GM23338 (cell line): Measurements from ENCODE around the gene DHX30. TPM values are rescaled to one million over a fixed set of nuclear protein-coding genes. Genes with fewer than 3 reads are reported as not detected.
A peak's percentile ranks its signal among the peaks of the same experiment; 100 is the strongest.

ENCODE experiments used
- ATAC-seq: fragments of 200-7000 bp; cut with Tn5 transposase; 3 replicates; pipeline ENCODE4 v1.9.1; 2020
- DNase-seq: peaks from one replicate; pipeline ENCODE4 v3.0.0-alpha.2; 2015; ENCODE audit warnings: low spot score
- H2AFZ ChIP-seq: fragments of 200-600 bp; sonication (generic); 2 replicates; pipeline ENCODE4 v1.8.0; 2016; ENCODE audit warnings: antibody characterized with exemption, mild to moderate bottlenecking, moderate library complexity
- H3F3A ChIP-seq: fragments of 200-600 bp; sonication (generic); replicated peaks from 2 replicates; pipeline ENCODE4 v1.8.0; 2017; ENCODE audit warnings: antibody characterized with exemption, mixed run types, low read depth
- H3K27ac ChIP-seq: fragments of 200-600 bp; sonication (generic); 2 replicates; pipeline ENCODE4 v1.6.1; 2016; ENCODE audit warnings: low read depth
- H3K27me3 ChIP-seq: fragments of 200-600 bp; sonication (generic); 2 replicates; pipeline ENCODE4 v1.8.0; 2016; ENCODE audit warnings: mild to moderate bottlenecking, mixed run types, moderate library complexity; ENCODE audit not compliant: insufficient read depth
- H3K36me3 ChIP-seq: fragments of 200-600 bp; sonication (generic); 2 replicates; pipeline ENCODE4 v1.8.0; 2016; ENCODE audit warnings: mild to moderate bottlenecking; ENCODE audit not compliant: insufficient read depth
- H3K4me1 ChIP-seq: fragments of 200-600 bp; sonication (generic); 2 replicates; pipeline ENCODE4 v1.8.0; 2016; ENCODE audit warnings: mild to moderate bottlenecking, moderate library complexity; ENCODE audit not compliant: insufficient read depth
- H3K4me2 ChIP-seq: fragments of 200-600 bp; sonication (generic); 2 replicates; pipeline ENCODE4 v1.7.1; 2017; ENCODE audit warnings: mixed run types
- H3K4me3 ChIP-seq: fragments of 200-600 bp; sonication (generic); 2 replicates; pipeline ENCODE4 v1.6.1; 2016; ENCODE audit warnings: mixed run types
- H3K79me2 ChIP-seq: fragments of 200-600 bp; sonication (generic); replicated peaks from 2 replicates; pipeline ENCODE4 v1.8.0; 2017; ENCODE audit warnings: mild to moderate bottlenecking; ENCODE audit not compliant: insufficient read depth
- H3K9me2 ChIP-seq: fragments of 200-600 bp; sonication (generic); 2 replicates; pipeline ENCODE4 v1.8.0; 2017; ENCODE audit not compliant: insufficient read depth
- H4K20me1 ChIP-seq: fragments of 200-600 bp; sonication (generic); replicated peaks from 2 replicates; pipeline ENCODE4 v1.8.0; 2017; ENCODE audit warnings: mild to moderate bottlenecking; ENCODE audit not compliant: insufficient read depth
- H3K27ac Mint-ChIP-seq: 2 replicates; pipeline ENCODE4 v1.8.0; 2020; ENCODE audit warnings: inconsistent platforms, mild to moderate bottlenecking, moderate library complexity, mixed read lengths
- H3K27me3 Mint-ChIP-seq: 3 replicates; pipeline ENCODE4 v1.8.0; 2022; ENCODE audit warnings: low read depth, mild to moderate bottlenecking, moderate library complexity, mixed read lengths, inconsistent platforms; ENCODE audit not compliant: insufficient read depth, poor library complexity
- H3K36me3 Mint-ChIP-seq: 3 replicates; pipeline ENCODE4 v1.8.0; 2021; ENCODE audit warnings: low read depth, mild to moderate bottlenecking, inconsistent platforms, moderate library complexity, mixed read lengths
- H3K4me1 Mint-ChIP-seq: 3 replicates; pipeline ENCODE4 v1.8.0; 2020; ENCODE audit warnings: mild to moderate bottlenecking, inconsistent platforms, mixed read lengths
- H3K4me3 Mint-ChIP-seq: 3 replicates; pipeline ENCODE4 v1.8.0; 2021; ENCODE audit warnings: moderate library complexity, mild to moderate bottlenecking, inconsistent platforms, mixed read lengths
- H3K9me3 Mint-ChIP-seq: 3 replicates; pipeline ENCODE4 v1.8.0; 2020; ENCODE audit warnings: moderate library complexity, mild to moderate bottlenecking, inconsistent platforms, mixed read lengths
- EZH2 ChIP-seq: fragments of 200-600 bp; sonication (generic); IDR thresholded peaks from one replicate; pipeline ENCODE4 v1.8.0; 2017; ENCODE audit warnings: antibody characterized with exemption, mild to moderate bottlenecking, low read depth; ENCODE audit not compliant: unreplicated experiment
- EZH2phosphoT487 ChIP-seq: fragments of 200-600 bp; sonication (generic); IDR thresholded peaks from one replicate; pipeline ENCODE4 v1.8.1; 2018; ENCODE audit warnings: antibody characterized with exemption; ENCODE audit not compliant: unreplicated experiment
- NANOG ChIP-seq: IDR thresholded peaks from 2 replicates; pipeline ENCODE4 v1.6.1; 2016; ENCODE audit warnings: antibody characterized with exemption, borderline replicate concordance
- POLR2AphosphoS5 ChIP-seq: IDR thresholded peaks from 2 replicates; pipeline ENCODE4 v1.6.1; 2016; ENCODE audit warnings: antibody characterized with exemption, low read depth
- STAT1 ChIP-seq: IDR thresholded peaks from one replicate; pipeline ENCODE4 v1.6.1; 2016; ENCODE audit warnings: antibody characterized with exemption; ENCODE audit not compliant: unreplicated experiment
- ZNF114 ChIP-seq: fragments of 250-450 bp; sonication (Bioruptor Pico); IDR thresholded peaks from 2 replicates; pipeline ENCODE4 v1.5.0; 2020; ENCODE audit warnings: mild to moderate bottlenecking, moderate library complexity
- polyA plus RNA-seq: library from polyadenylated mRNA; unstranded; fragments of >200 nt; fragmentation: Nextera tagmentation; extraction: Ambion mirVana; gene quantifications from 2 replicates; pipeline ENCODE4 v1.2.1, GENCODE V29; 2016
- total RNA-seq: library from RNA; depleted of rRNA; stranded (reverse); fragments of >200 nt; shearing (Covaris generic); gene quantifications from 2 replicates; pipeline ENCODE4 v1.2.3, GENCODE V29; 2014
- TF ChIP-seq, protein P1 (sequence below): IDR thresholded peaks from 2 replicates; pipeline ENCODE4 v1.6.1; 2016; ENCODE audit warnings: antibody characterized with exemption
- TF ChIP-seq, protein P2 (sequence below), 2 experiments: fragments of 200-600 bp in 1 of 2; sonication (generic) in 1 of 2; conservative IDR thresholded peaks; 2 replicates each; pipeline versions ENCODE4 v1.5.1 to v1.6.1; 2016 to 2017; ENCODE audit warnings: antibody characterized with exemption in 2 of 2, low read depth in 2 of 2, mild to moderate bottlenecking in 2 of 2, moderate library complexity in 1 of 2
- TF ChIP-seq, protein P3 (sequence below): IDR thresholded peaks from one replicate; pipeline ENCODE4 v1.6.1; 2018; ENCODE audit warnings: antibody characterized with exemption; ENCODE audit not compliant: unreplicated experiment

The DHX30 gene
- total and polyA plus RNA-seq, 2 experiments from 2014 or later, result 47.5 to 125 TPM

DNA sequence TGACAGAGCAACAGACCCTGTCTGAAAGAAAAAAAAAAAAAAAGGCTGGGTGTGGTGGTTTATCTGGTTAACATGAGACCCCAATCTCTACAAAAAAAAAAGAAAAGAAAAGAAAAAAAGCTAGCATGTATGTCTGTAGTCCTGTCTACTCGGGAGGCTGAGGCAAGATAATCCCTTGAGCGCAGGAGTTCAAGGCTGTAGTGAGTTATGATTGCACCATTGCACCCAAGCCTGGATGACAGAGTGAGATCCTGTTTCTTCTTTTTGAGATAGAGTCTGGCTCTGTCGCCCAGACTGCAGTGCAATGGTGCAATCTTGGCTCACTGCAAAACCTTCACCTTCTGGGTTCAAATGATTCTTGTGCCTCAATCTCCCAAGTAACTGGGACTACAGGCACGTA is 8.4 kb upstream of the DHX30 start (continued):
- TF ChIP-seq EZH2phosphoT487 (no peak), NANOG (no peak)

DNA sequence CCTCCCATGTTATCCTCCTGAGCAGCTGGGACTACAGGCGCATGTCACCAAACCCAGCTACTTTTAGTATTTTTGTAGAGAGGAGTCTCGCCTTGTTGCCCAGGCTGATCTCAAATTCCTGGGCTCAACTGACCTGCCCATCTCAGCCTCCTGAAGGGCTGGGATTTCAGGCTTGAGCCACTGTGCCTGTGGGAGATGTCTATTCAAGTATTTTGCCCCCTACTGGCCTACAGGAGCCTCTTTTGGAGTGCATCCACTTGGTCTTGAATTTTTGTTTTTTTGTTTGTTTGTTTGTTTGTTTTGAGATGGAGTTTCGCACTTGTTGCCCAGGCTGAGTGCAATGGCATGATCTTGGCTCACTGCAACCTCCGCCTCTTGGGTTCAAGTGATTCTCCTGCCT is 3.2 kb upstream of the DHX30 start:
- ATAC-seq (peak; percentile 17), DNase-seq (peak; percentile 90)
- H3K36me3 Mint-ChIP-seq, result peaks cover 2% of the 10 kb centered on the region; the same call in 1 of the 3 replicates

DNA sequence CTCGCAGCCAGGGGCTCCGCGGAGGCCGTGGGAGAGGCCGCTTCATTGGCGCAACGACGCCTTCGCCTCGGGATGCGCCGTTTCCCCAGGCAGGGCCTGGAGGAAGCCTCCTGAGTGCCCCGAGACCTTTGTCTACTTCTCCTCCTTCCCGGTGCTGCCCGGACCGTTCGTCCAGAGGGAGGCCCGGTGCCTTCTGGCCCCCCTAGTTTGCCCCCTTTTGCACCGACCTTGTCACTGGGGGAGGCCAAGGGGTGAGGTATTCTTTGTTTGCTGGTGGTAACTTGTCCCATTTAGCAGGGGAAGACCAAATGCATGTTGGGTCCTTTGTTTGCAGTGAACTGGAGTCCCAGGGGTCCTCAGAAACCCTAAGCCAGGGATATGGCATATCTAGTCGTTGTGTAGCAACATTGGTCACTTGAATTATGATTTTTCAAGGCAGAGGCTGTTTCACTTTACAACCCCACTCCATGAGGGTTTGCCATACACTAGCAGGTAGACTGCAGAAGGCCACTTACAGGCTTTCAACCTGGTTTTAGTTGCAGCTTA is 615 bp downstream of the DHX30 start:
- peaks cover 5% of the 10 kb centered on the region; the same call in 2 of the 3 replicates for H3K4me1 Mint-ChIP-seq

More for the DNA sequence above, 3.2 kb upstream of the DHX30 start:
- TF ChIP-seq, protein P1, sequence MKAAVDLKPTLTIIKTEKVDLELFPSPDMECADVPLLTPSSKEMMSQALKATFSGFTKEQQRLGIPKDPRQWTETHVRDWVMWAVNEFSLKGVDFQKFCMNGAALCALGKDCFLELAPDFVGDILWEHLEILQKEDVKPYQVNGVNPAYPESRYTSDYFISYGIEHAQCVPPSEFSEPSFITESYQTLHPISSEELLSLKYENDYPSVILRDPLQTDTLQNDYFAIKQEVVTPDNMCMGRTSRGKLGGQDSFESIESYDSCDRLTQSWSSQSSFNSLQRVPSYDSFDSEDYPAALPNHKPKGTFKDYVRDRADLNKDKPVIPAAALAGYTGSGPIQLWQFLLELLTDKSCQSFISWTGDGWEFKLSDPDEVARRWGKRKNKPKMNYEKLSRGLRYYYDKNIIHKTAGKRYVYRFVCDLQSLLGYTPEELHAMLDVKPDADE, result no peak
- TF ChIP-seq, protein P2, sequence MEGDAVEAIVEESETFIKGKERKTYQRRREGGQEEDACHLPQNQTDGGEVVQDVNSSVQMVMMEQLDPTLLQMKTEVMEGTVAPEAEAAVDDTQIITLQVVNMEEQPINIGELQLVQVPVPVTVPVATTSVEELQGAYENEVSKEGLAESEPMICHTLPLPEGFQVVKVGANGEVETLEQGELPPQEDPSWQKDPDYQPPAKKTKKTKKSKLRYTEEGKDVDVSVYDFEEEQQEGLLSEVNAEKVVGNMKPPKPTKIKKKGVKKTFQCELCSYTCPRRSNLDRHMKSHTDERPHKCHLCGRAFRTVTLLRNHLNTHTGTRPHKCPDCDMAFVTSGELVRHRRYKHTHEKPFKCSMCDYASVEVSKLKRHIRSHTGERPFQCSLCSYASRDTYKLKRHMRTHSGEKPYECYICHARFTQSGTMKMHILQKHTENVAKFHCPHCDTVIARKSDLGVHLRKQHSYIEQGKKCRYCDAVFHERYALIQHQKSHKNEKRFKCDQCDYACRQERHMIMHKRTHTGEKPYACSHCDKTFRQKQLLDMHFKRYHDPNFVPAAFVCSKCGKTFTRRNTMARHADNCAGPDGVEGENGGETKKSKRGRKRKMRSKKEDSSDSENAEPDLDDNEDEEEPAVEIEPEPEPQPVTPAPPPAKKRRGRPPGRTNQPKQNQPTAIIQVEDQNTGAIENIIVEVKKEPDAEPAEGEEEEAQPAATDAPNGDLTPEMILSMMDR (conservative IDR thresholded peaks at IDR 0.05; ENCODE audit: low read depth in 2 of 2), result peak; percentile 59 to 76
- H3K4me2 ChIP-seq, result no peak overlapping the region
- H3K9me2 ChIP-seq, result no peaks in the 10 kb centered on the region
- H3K27ac ChIP-seq, result no peak overlapping the region
- no peak overlapping the region for H3K4me3 ChIP-seq
- Mint-ChIP-seq H3K9me3 (no peaks in the 10 kb centered on the region), H3K27me3 (peaks cover 5% of the 10 kb centered on the region), H3K4me1 (peaks cover 4% of the 10 kb centered on the region; the same call in 2 of the 3 replicates), H3K4me3 (no peak overlapping the region), H3K27ac (no peak overlapping the region)
- H3F3A ChIP-seq, result peaks cover 21% of the 10 kb centered on the region
- H4K20me1 ChIP-seq, result 0 out of 2 replicates have a peak, but pooled peaks cover 3% of the 10 kb centered on the region
- no peaks in the 10 kb centered on the region for H3K27me3 ChIP-seq
- no peak overlapping the region for H2AFZ ChIP-seq
- H3K36me3 ChIP-seq, result no peaks in the 10 kb centered on the region
- peaks cover 13% of the 10 kb centered on the region for H3K79me2 ChIP-seq
- peaks cover 17% of the 10 kb centered on the region for H3K4me1 ChIP-seq

More for the DNA sequence above, 615 bp downstream of the DHX30 start:
- Mint-ChIP-seq H3K9me3 (no peaks in the 10 kb centered on the region), H3K36me3 (peaks cover 23% of the 10 kb centered on the region), H3K27me3 (peaks cover 5% of the 10 kb centered on the region), H3K27ac (peak overlapping the region; percentile 99), H3K4me3 (peak overlapping the region; percentile 100)
- Histone ChIP-seq H3K9me2 (no peaks in the 10 kb centered on the region), H2AFZ (peak overlapping the region; percentile 98), H3K4me1 (peaks cover 17% of the 10 kb centered on the region), H3K36me3 (peaks cover 7% of the 10 kb centered on the region; the same call in 1 of the 2 replicates), H3K4me3 (peak overlapping the region; percentile 98), H3K79me2 (peaks cover 24% of the 10 kb centered on the region), H3F3A (peaks cover 25% of the 10 kb centered on the region), H4K20me1 (0 out of 2 replicates have a peak, but pooled peaks cover 3% of the 10 kb centered on the region), H3K27ac (peak overlapping the region; percentile 93; the same call in 1 of the 2 replicates), H3K27me3 (no peaks in the 10 kb centered on the region), H3K4me2 (peak overlapping the region; percentile 99)
- DNase-seq, result no peak
- TF ChIP-seq, protein P1, result no peak
- no peak for TF ChIP-seq EZH2phosphoT487
- no peak for TF ChIP-seq ZNF114 (CRISPR knock-in tag)
- TF ChIP-seq, protein P2 (conservative IDR thresholded peaks at IDR 0.05; ENCODE audit: low read depth in 2 of 2), result no peak
- no peak for TF ChIP-seq EZH2
- TF ChIP-seq POLR2AphosphoS5, result no peak
- TF ChIP-seq, protein P3, sequence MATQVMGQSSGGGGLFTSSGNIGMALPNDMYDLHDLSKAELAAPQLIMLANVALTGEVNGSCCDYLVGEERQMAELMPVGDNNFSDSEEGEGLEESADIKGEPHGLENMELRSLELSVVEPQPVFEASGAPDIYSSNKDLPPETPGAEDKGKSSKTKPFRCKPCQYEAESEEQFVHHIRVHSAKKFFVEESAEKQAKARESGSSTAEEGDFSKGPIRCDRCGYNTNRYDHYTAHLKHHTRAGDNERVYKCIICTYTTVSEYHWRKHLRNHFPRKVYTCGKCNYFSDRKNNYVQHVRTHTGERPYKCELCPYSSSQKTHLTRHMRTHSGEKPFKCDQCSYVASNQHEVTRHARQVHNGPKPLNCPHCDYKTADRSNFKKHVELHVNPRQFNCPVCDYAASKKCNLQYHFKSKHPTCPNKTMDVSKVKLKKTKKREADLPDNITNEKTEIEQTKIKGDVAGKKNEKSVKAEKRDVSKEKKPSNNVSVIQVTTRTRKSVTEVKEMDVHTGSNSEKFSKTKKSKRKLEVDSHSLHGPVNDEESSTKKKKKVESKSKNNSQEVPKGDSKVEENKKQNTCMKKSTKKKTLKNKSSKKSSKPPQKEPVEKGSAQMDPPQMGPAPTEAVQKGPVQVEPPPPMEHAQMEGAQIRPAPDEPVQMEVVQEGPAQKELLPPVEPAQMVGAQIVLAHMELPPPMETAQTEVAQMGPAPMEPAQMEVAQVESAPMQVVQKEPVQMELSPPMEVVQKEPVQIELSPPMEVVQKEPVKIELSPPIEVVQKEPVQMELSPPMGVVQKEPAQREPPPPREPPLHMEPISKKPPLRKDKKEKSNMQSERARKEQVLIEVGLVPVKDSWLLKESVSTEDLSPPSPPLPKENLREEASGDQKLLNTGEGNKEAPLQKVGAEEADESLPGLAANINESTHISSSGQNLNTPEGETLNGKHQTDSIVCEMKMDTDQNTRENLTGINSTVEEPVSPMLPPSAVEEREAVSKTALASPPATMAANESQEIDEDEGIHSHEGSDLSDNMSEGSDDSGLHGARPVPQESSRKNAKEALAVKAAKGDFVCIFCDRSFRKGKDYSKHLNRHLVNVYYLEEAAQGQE, result no peak
- no peak for TF ChIP-seq STAT1
- peak; percentile 6; the same call in 1 of the 3 replicates for ATAC-seq
